H1 (cell line): ENCODE results near the gene ITPK1. TPM values are rescaled to one million over a fixed set of nuclear protein-coding genes. Genes with fewer than 3 reads are reported as not detected.

Experiments used
- CTCF ChIA-PET: fragments of 300-600 bp; sonication (Branson Sonifier 250); formaldehyde crosslinking; loops from one replicate; lab custom pipeline; 2021; ENCODE audit not compliant: partially characterized antibody; lab: Charles Lee
- POLR2A ChIA-PET: fragments of 300-600 bp; sonication (Branson Sonifier 250); formaldehyde crosslinking; loops from one replicate; lab custom pipeline; 2021; ENCODE audit warnings: inconsistent platforms; ENCODE audit not compliant: partially characterized antibody; lab: Charles Lee
- DNase-seq, 2 experiments: peaks; one replicate each; pipeline versions ENCODE4 v3.0.0 to v3.0.0-alpha.2; 2010 to 2022; ENCODE audit warnings: low spot score in 2 of 2, low read depth in 1 of 2, mixed read lengths in 1 of 2
- FAIRE-seq: peaks from 2 replicates; lab custom pipeline; 2011; peaks lifted over from hg19 to GRCh38; lab: Jason Lieb, UNC
- H2AFZ ChIP-seq: 2 replicates; pipeline ENCODE4 v1.8.1; 2012; ENCODE audit warnings: low read length, inconsistent platforms
- H2AK5ac ChIP-seq: 2 replicates; pipeline ENCODE4 v1.6.1; 2013; ENCODE audit warnings: low read depth, low read length
- H2BK120ac ChIP-seq: replicated peaks from 2 replicates; pipeline ENCODE3; 2013; ENCODE audit warnings: low read depth, low read length, inconsistent platforms
- H2BK12ac ChIP-seq: 2 replicates; pipeline ENCODE4 v1.6.1; 2013; ENCODE audit warnings: low read depth, low read length
- H2BK15ac ChIP-seq: 2 replicates; pipeline ENCODE4 v1.6.1; 2013; ENCODE audit warnings: low read length
- H2BK20ac ChIP-seq: 2 replicates; pipeline ENCODE4 v1.6.1; 2013; ENCODE audit warnings: low read length
- H2BK5ac ChIP-seq: 2 replicates; pipeline ENCODE4 v1.6.1; 2013; ENCODE audit warnings: low read depth, low read length
- H3K14ac ChIP-seq: 2 replicates; pipeline ENCODE4 v1.6.1; 2013; ENCODE audit warnings: inconsistent platforms; ENCODE audit not compliant: insufficient read length
- H3K18ac ChIP-seq: 2 replicates; pipeline ENCODE4 v1.6.1; 2013; ENCODE audit warnings: low read length; ENCODE audit errors: extremely low read depth
- H3K23ac ChIP-seq: 2 replicates; pipeline ENCODE4 v1.6.1; 2013; ENCODE audit warnings: inconsistent platforms; ENCODE audit not compliant: insufficient read length
- H3K23me2 ChIP-seq: 2 replicates; pipeline ENCODE4 v1.6.1; 2013; ENCODE audit warnings: low read depth, low read length
- H3K27ac ChIP-seq: 2 replicates; pipeline ENCODE4 v1.6.1; 2011; ENCODE audit warnings: low read depth, low read length, inconsistent platforms
- H3K27me3 ChIP-seq, 4 experiments: replicated peaks in 1 of 4; 1 replicate in 1 of 4; 2 replicates in 3 of 4; pipeline versions ENCODE4 v1.6.1 to v1.8.1; 2011 to 2013; ENCODE audit warnings: low read length in 3 of 4, mild to moderate bottlenecking in 3 of 4, inconsistent platforms in 2 of 4, mixed read lengths in 2 of 4, moderate library complexity in 1 of 4; ENCODE audit not compliant: control insufficient read depth in 3 of 4, insufficient read depth in 3 of 4; ENCODE audit errors: extremely low read depth in 1 of 4
- H3K36me3 ChIP-seq, 4 experiments: 2 replicates each; pipeline versions ENCODE4 v1.6.1 to v1.8.1; 2011 to 2013; ENCODE audit warnings: mild to moderate bottlenecking in 4 of 4, low read length in 3 of 4, moderate library complexity in 2 of 4, control low read depth in 1 of 4, inconsistent platforms in 1 of 4; ENCODE audit not compliant: insufficient read depth in 4 of 4, control insufficient read depth in 2 of 4
- H3K4ac ChIP-seq: replicated peaks from 2 replicates; pipeline ENCODE3; 2013; ENCODE audit warnings: low read length, low read depth, mixed read lengths, inconsistent platforms; ENCODE audit not compliant: insufficient read length
- H3K4me1 ChIP-seq, 4 experiments: replicated peaks in 1 of 4; 1 replicate in 1 of 4; 2 replicates in 3 of 4; pipeline versions ENCODE4 v1.6.1 to v1.8.1; 2011 to 2013; ENCODE audit warnings: low read length in 3 of 4, inconsistent platforms in 2 of 4, mixed read lengths in 1 of 4; ENCODE audit not compliant: insufficient read depth in 4 of 4, control insufficient read depth in 3 of 4
- H3K4me2 ChIP-seq, 2 experiments: 2 replicates each; pipeline versions ENCODE4 v1.6.1 to v1.8.1; 2011 to 2013; ENCODE audit warnings: low read depth in 2 of 2, low read length in 2 of 2, control low read depth in 1 of 2, inconsistent platforms in 1 of 2, mild to moderate bottlenecking in 1 of 2; ENCODE audit not compliant: insufficient read depth in 1 of 2
- H3K4me3 ChIP-seq, 4 experiments: fragments of 200-600, 300-600 bp in 1 of 4; sonication (generic), shearing (Covaris generic), sonication (Bioruptor Twin) in 1 of 4; 2 replicates each; pipeline versions ENCODE4 v1.5.1 to v1.8.1; 2011 to 2016; ENCODE audit warnings: low read length in 4 of 4, low read depth in 3 of 4, control low read depth in 2 of 4, inconsistent platforms in 2 of 4, mild to moderate bottlenecking in 2 of 4, mixed read lengths in 1 of 4, moderate library complexity in 1 of 4; ENCODE audit not compliant: insufficient read depth in 2 of 4; ENCODE audit errors: extremely low read depth in 1 of 4
- H3K56ac ChIP-seq: replicated peaks from 2 replicates; pipeline ENCODE3; 2013; ENCODE audit warnings: low read depth, mild to moderate bottlenecking, mixed read lengths, low read length, inconsistent platforms; ENCODE audit not compliant: insufficient read length
- H3K79me1 ChIP-seq: 2 replicates; pipeline ENCODE4 v1.6.1; 2013; ENCODE audit warnings: low read depth, low read length, control low read depth
- H3K79me2 ChIP-seq, 2 experiments: 2 replicates each; pipeline versions ENCODE4 v1.6.1 to v1.8.1; 2012 to 2013; ENCODE audit warnings: low read length in 2 of 2, mild to moderate bottlenecking in 2 of 2, inconsistent platforms in 1 of 2; ENCODE audit not compliant: insufficient read depth in 2 of 2, control insufficient read depth in 1 of 2
- H3K9ac ChIP-seq, 4 experiments: replicated peaks in 1 of 4; 1 replicate in 1 of 4; 2 replicates in 3 of 4; pipeline versions ENCODE4 v1.6.1 to v1.8.1; 2011 to 2013; ENCODE audit warnings: low read depth in 3 of 4, low read length in 3 of 4, control low read depth in 2 of 4, mild to moderate bottlenecking in 2 of 4, moderate library complexity in 2 of 4, inconsistent platforms in 1 of 4; ENCODE audit errors: extremely low read depth in 1 of 4
- H3K9me3 ChIP-seq, 2 experiments: 2 replicates each; pipeline versions ENCODE4 v1.6.1 to v1.8.1; 2012 to 2013; ENCODE audit warnings: mild to moderate bottlenecking in 2 of 2, moderate library complexity in 2 of 2, control low read depth in 1 of 2, inconsistent platforms in 1 of 2, low read depth in 1 of 2, low read length in 1 of 2, mixed read lengths in 1 of 2; ENCODE audit not compliant: insufficient read depth in 2 of 2
- H4K20me1 ChIP-seq, 2 experiments: replicated peaks in 1 of 2; 2 replicates each; pipeline versions ENCODE3 to v1.8.1; 2011 to 2013; ENCODE audit warnings: inconsistent platforms in 2 of 2, low read length in 2 of 2, mild to moderate bottlenecking in 1 of 2; ENCODE audit not compliant: insufficient read depth in 2 of 2, control insufficient read depth in 1 of 2
- H4K5ac ChIP-seq: 2 replicates; pipeline ENCODE4 v1.6.1; 2013; ENCODE audit warnings: low read length, low read depth, mixed read lengths, inconsistent platforms; ENCODE audit not compliant: insufficient read length
- H4K8ac ChIP-seq: 2 replicates; pipeline ENCODE4 v1.8.0; 2013; ENCODE audit warnings: mild to moderate bottlenecking, moderate library complexity, low read length, inconsistent platforms; ENCODE audit not compliant: insufficient read depth; ENCODE audit errors: extremely low read depth
- H4K91ac ChIP-seq: replicated peaks from 2 replicates; pipeline ENCODE3; 2013; ENCODE audit warnings: low read length, mixed read lengths, inconsistent platforms; ENCODE audit not compliant: insufficient read length
- BACH1 ChIP-seq: IDR thresholded peaks from 2 replicates; pipeline ENCODE4 v1.6.1; 2012; ENCODE audit warnings: low read length, improper control_type of control experiment
- BCL11A ChIP-seq, 2 experiments: IDR thresholded peaks; one replicate each; pipeline ENCODE4 v1.6.1; 2011; ENCODE audit warnings: low read depth in 2 of 2, low read length in 2 of 2, mild to moderate bottlenecking in 2 of 2
- CBX5 ChIP-seq: fragments of 300-800, 300-1000 bp; sonication (generic); IDR thresholded peaks from 2 replicates; pipeline ENCODE4 v1.7.1; 2016; ENCODE audit warnings: antibody characterized with exemption, low read length, low read depth
- CEBPB ChIP-seq: IDR thresholded peaks from 2 replicates; pipeline ENCODE4 v1.6.1; 2012; ENCODE audit warnings: low read depth, low read length
- CHD2 ChIP-seq: IDR thresholded peaks from 2 replicates; pipeline ENCODE4 v1.6.1; 2012; ENCODE audit warnings: low read length, improper control_type of control experiment
- CREB1 ChIP-seq: IDR thresholded peaks from 2 replicates; pipeline ENCODE4 v1.6.1; 2012; ENCODE audit warnings: inconsistent platforms
- CTBP2 ChIP-seq: IDR thresholded peaks from 2 replicates; pipeline ENCODE4 v1.7.0; 2011; ENCODE audit warnings: borderline replicate concordance, mild to moderate bottlenecking, moderate library complexity, mixed read lengths, low read length; ENCODE audit not compliant: insufficient read depth, insufficient read length
- JUN ChIP-seq: IDR thresholded peaks from 2 replicates; pipeline ENCODE4 v1.6.1; 2011; ENCODE audit warnings: low read depth, mild to moderate bottlenecking, improper control_type of control experiment, low read length
- NRF1 ChIP-seq: IDR thresholded peaks from 2 replicates; pipeline ENCODE4 v1.6.1; 2011; ENCODE audit warnings: mild to moderate bottlenecking, low read depth, low read length, improper control_type of control experiment
- POLR2AphosphoS5 ChIP-seq: IDR thresholded peaks from 2 replicates; pipeline ENCODE4 v1.6.1; 2011; ENCODE audit warnings: low read depth, low read length
- POU5F1 ChIP-seq: IDR thresholded peaks from 2 replicates; pipeline ENCODE4 v1.6.1; 2011; ENCODE audit warnings: low read depth, mild to moderate bottlenecking, low read length, moderate library complexity
- SRF ChIP-seq: IDR thresholded peaks from 2 replicates; pipeline ENCODE4 v1.6.1; 2011; ENCODE audit warnings: mild to moderate bottlenecking, low read depth, low read length, moderate library complexity
- WGBS, 2 experiments: shearing (Covaris generic) in 1 of 2; methylation state at CpG; one replicate each; pipeline versions ENCODE4 v1.1.6 to v1.1.7; 2013 to 2015; ENCODE audit warnings: low lambda C conversion rate in 2 of 2, mixed read lengths in 2 of 2, inconsistent platforms in 1 of 2, low coverage in 1 of 2, missing lambda C conversion rate in 1 of 2; ENCODE audit not compliant: insufficient replicate concordance in 2 of 2, insufficient coverage in 1 of 2, insufficient read length in 1 of 2; ENCODE audit errors: extremely low coverage in 1 of 2, missing lambda C conversion rate in 1 of 2; 5-methylcytosine and 5-hydroxymethylcytosine counted together
- polyA plus RNA-seq, 7 experiments: library from polyadenylated mRNA; depleted of rRNA in 3 of 7; stranded (reverse) in 5 of 7; unstranded in 2 of 7; fragments of >200 nt in 5 of 7; fragments of 200-250 nt in 2 of 7; gene quantifications; 1 replicate in 5 of 7; 2 replicates in 1 of 7; 4 replicates in 1 of 7; pipeline versions ENCODE4 v1.2.1 to v1.2.3, GENCODE V29; 2011 to 2013; ENCODE audit warnings: missing spikeins in 2 of 7, mixed read lengths in 2 of 7
- total RNA-seq: library from RNA; stranded (reverse); fragmentation: NEBNext Ultra II Directional; extraction: Animal tissue kit (Norgen Biotek cat#: 25700); gene quantifications from 2 replicates; pipeline ENCODE4 v1.2.1, GENCODE V29; 2021
- TF ChIP-seq, protein P1 (sequence below): IDR thresholded peaks from 2 replicates; pipeline ENCODE4 v1.6.1; 2011; ENCODE audit warnings: low read length, improper control_type of control experiment

Gene ITPK1
- total and polyA plus RNA-seq, 2 of the 8 experiments (the other 6 are each of a cell fraction or from before 2014, with no cell fraction given), result 108 to 143 TPM

GRCh38 chr14:92967346-92967926 lies 148.3 kb downstream of the ITPK1 start:
- peaks cover 0 to 57% of the 10 kb centered on the region in 2 experiments; a peak in 2 of 4 replicates for H3K79me2 ChIP-seq
- H4K8ac ChIP-seq, result no peak overlapping the region
- no peak overlapping the region for H2BK12ac ChIP-seq
- no peaks in the 10 kb centered on the region for H3K27me3 ChIP-seq
- no peak overlapping the region for H3K18ac ChIP-seq
- H2BK20ac ChIP-seq, result no peak overlapping the region
- CTCF ChIA-PET, result interaction anchor here (1.8 to 6.1 kb wide), 2 partner anchors 15 to 172 kb away, joined by 7 to 32 read pairs; no protein-coding TSS in a partner anchor
- no peak overlapping the region for H3K56ac ChIP-seq
- no peaks in the 10 kb centered on the region for H3K23me2 ChIP-seq
- H3K14ac ChIP-seq, result no peak overlapping the region
- H3K4ac ChIP-seq, result no peak overlapping the region
- no peak overlapping the region for H2AFZ ChIP-seq
- H3K79me1 ChIP-seq, result peaks cover 6% of the 10 kb centered on the region; the same call in 1 of the 2 replicates
- WGBS, 2 experiments, result 97% methylated on average over 2 of the region's 2 CpGs; no CpG with 5 or more reads in 1 of the 2 experiments
- H2BK15ac ChIP-seq, result no peak overlapping the region
- no peak overlapping the region for H3K4me3 ChIP-seq
- H3K36me3 ChIP-seq, result no peaks in the 10 kb centered on the region
- H4K5ac ChIP-seq, result no peak overlapping the region
- H3K27ac ChIP-seq, result no peak overlapping the region
- H3K23ac ChIP-seq, result no peak overlapping the region
- H4K91ac ChIP-seq, result no peak overlapping the region
- no peak overlapping the region for H2BK120ac ChIP-seq
- POLR2A ChIA-PET, result no interaction called here
- no peaks in the 10 kb centered on the region; a peak in 1 of 4 replicates for H3K9me3 ChIP-seq
- no peak for DNase-seq
- no peak overlapping the region for H3K9ac ChIP-seq
- no peak overlapping the region for H3K4me2 ChIP-seq
- H2BK5ac ChIP-seq, result no peak overlapping the region
- peaks cover 5 to 13% (median 8%) of the 10 kb centered on the region in 4 experiments; a peak in 6 of 7 replicates for H3K4me1 ChIP-seq
- H2AK5ac ChIP-seq, result no peak overlapping the region
- TF ChIP-seq JUN, result no peak
- TF ChIP-seq, protein P1, sequence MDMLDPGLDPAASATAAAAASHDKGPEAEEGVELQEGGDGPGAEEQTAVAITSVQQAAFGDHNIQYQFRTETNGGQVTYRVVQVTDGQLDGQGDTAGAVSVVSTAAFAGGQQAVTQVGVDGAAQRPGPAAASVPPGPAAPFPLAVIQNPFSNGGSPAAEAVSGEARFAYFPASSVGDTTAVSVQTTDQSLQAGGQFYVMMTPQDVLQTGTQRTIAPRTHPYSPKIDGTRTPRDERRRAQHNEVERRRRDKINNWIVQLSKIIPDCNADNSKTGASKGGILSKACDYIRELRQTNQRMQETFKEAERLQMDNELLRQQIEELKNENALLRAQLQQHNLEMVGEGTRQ, result no peak
- no peak for TF ChIP-seq CHD2
- TF ChIP-seq BACH1, result no peak
- TF ChIP-seq NRF1, result no peak
- no peak for TF ChIP-seq CREB1
- no peak for TF ChIP-seq CTBP2
- TF ChIP-seq CBX5, result no peak
- no peak for TF ChIP-seq POU5F1
- no peak for TF ChIP-seq POLR2AphosphoS5
- TF ChIP-seq BCL11A (IDR thresholded peaks at IDR 0.05; ENCODE audit: low read depth in 2 of 2, low read length in 2 of 2), result no peak
- no peak for TF ChIP-seq CEBPB
- no peak for TF ChIP-seq SRF
- TF ChIP-seq, all 59 proteins: peak for 0
- peaks cover 5 to 22% of the 10 kb centered on the region in 2 experiments for H4K20me1 ChIP-seq
- no peak for FAIRE-seq
